ENCODE data around the gene CALN1. TPM values are rescaled to one million over a fixed set of nuclear protein-coding genes. Genes with fewer than 3 reads are reported as not detected.

CALN1 gene
- total and polyA plus RNA-seq, 4 donors, result 0.02 to 0.91 (median 0.03) TPM

GRCh38 chr7:72063330-72063729 is 348.8 kb downstream of the CALN1 start:
- H3K27ac ChIP-seq (ENCODE audit: low read depth in 1 of 2, low read length in 1 of 2), result no peak overlapping the region
- H3K4me3 ChIP-seq, result no peak overlapping the region
- no peak for TF ChIP-seq CTCF (IDR thresholded peaks at IDR 0.05; ENCODE audit: control extremely low read depth, extremely low read depth)
- H3K9me3 ChIP-seq (ENCODE audit: control insufficient read depth in 4 of 4, insufficient read depth in 3 of 4, low read length in 3 of 4), result no peaks in the 10 kb centered on the region
- H3K9ac ChIP-seq (ENCODE audit: insufficient read depth in 1 of 2, low read length in 2 of 2), result no peak overlapping the region
- H3K36me3 ChIP-seq (ENCODE audit: control insufficient read depth in 4 of 4, insufficient read depth in 4 of 4, low read length in 4 of 4), result no peaks in the 10 kb centered on the region
- DNase-seq (no peak), ATAC-seq (ENCODE audit: insufficient read depth, low FRiP score) (no peak)
- H3K27me3 ChIP-seq (ENCODE audit: control insufficient read depth in 3 of 3, insufficient read depth in 3 of 3, low read length in 2 of 3), result no peaks in the 10 kb centered on the region
- no peaks in the 10 kb centered on the region for H3K4me1 ChIP-seq (ENCODE audit: control insufficient read depth in 5 of 5, insufficient read depth in 5 of 5, low read length in 5 of 5)

GRCh38 chr7:72062666-72063065 is 349.5 kb downstream of the CALN1 start:
- H3K4me3 ChIP-seq, result no peak overlapping the region
- ATAC-seq (ENCODE audit: insufficient read depth, low FRiP score) (no peak), DNase-seq (no peak)
- H3K27ac ChIP-seq (ENCODE audit: low read depth in 1 of 2, low read length in 1 of 2), result no peak overlapping the region
- H3K9ac ChIP-seq (ENCODE audit: insufficient read depth in 1 of 2, low read length in 2 of 2), result no peak overlapping the region
- TF ChIP-seq CTCF (IDR thresholded peaks at IDR 0.05; ENCODE audit: control extremely low read depth, extremely low read depth), result no peak
- H3K36me3 ChIP-seq (ENCODE audit: control insufficient read depth in 4 of 4, insufficient read depth in 4 of 4, low read length in 4 of 4), result no peaks in the 10 kb centered on the region
- no peaks in the 10 kb centered on the region for H3K27me3 ChIP-seq (ENCODE audit: control insufficient read depth in 3 of 3, insufficient read depth in 3 of 3, low read length in 2 of 3)
- H3K4me1 ChIP-seq (ENCODE audit: control insufficient read depth in 5 of 5, insufficient read depth in 5 of 5, low read length in 5 of 5), result peaks cover 0 to 5% (median 0%) of the 10 kb centered on the region in 5 donors
- no peaks in the 10 kb centered on the region for H3K9me3 ChIP-seq (ENCODE audit: control insufficient read depth in 4 of 4, insufficient read depth in 3 of 4, low read length in 3 of 4)
- 58 to 72% methylated on average over 1 of the region's 1 CpG for WGBS, 2 donors

GRCh38 chr7:72059925-72060324 is 352.2 kb downstream of the CALN1 start:
- peaks cover 0 to 12% (median 0%) of the 10 kb centered on the region in 5 donors for H3K4me1 ChIP-seq (ENCODE audit: control insufficient read depth in 5 of 5, insufficient read depth in 5 of 5, low read length in 5 of 5)

More at GRCh38 chr7:72059925-72060324, 352.2 kb downstream of the CALN1 start:
- H3K9ac ChIP-seq (ENCODE audit: insufficient read depth in 1 of 2, low read length in 2 of 2), result no peak overlapping the region
- no peak overlapping the region for H3K4me3 ChIP-seq
- H3K27me3 ChIP-seq (ENCODE audit: control insufficient read depth in 3 of 3, insufficient read depth in 3 of 3, low read length in 2 of 3), result no peaks in the 10 kb centered on the region
- H3K9me3 ChIP-seq (ENCODE audit: control insufficient read depth in 4 of 4, insufficient read depth in 3 of 4, low read length in 3 of 4), result no peaks in the 10 kb centered on the region
- ATAC-seq (ENCODE audit: insufficient read depth, low FRiP score), result no peak
- H3K36me3 ChIP-seq (ENCODE audit: control insufficient read depth in 4 of 4, insufficient read depth in 4 of 4, low read length in 4 of 4), result no peaks in the 10 kb centered on the region
- WGBS, 2 donors, result 82 to 88% methylated on average over 3 of the region's 3 CpGs
- H3K27ac ChIP-seq (ENCODE audit: low read depth in 1 of 2, low read length in 1 of 2), result no peak overlapping the region
- DNase-seq, result no peak
- no peak for TF ChIP-seq CTCF (IDR thresholded peaks at IDR 0.05; ENCODE audit: control extremely low read depth, extremely low read depth)
